Neural cell (in vitro differentiated cells): Measurements from ENCODE around the gene AIPL1. TPM values are rescaled to one million over a fixed set of nuclear protein-coding genes. Genes with fewer than 3 reads are reported as not detected.

Experiments used
- H2AFZ ChIP-seq: fragments of 200-600, 300-800 bp; sonication (generic), shearing (Covaris generic); 2 replicates; pipeline ENCODE4 v1.6.0; 2014; ENCODE audit warnings: low read depth, mild to moderate bottlenecking, antibody characterized with exemption, low read length, moderate library complexity
- H3F3A ChIP-seq: fragments of 200-600 bp; shearing (Covaris generic); 2 replicates; pipeline ENCODE4 v1.6.1; 2016; ENCODE audit warnings: mild to moderate bottlenecking, moderate library complexity, mixed read lengths, antibody characterized with exemption, low read length; ENCODE audit not compliant: insufficient read depth, poor library complexity, severe bottlenecking
- H3K27ac ChIP-seq: fragments of 200-600, 300-800 bp; sonication (generic), shearing (Covaris generic); 2 replicates; pipeline ENCODE4 v1.5.1; 2014; ENCODE audit warnings: mild to moderate bottlenecking, low read length, moderate library complexity
- H3K27me3 ChIP-seq: fragments of 300-800, 200-600 bp; sonication (generic), shearing (Covaris generic); 2 replicates; pipeline ENCODE4 v1.6.0; 2014; ENCODE audit warnings: mild to moderate bottlenecking, low read depth, low read length, moderate library complexity; ENCODE audit not compliant: insufficient read depth
- H3K36me3 ChIP-seq: fragments of 300-800, 200-600 bp; sonication (generic), shearing (Covaris generic); 2 replicates; pipeline ENCODE4 v1.5.1; 2014; ENCODE audit warnings: mild to moderate bottlenecking, antibody characterized with exemption, low read length, moderate library complexity; ENCODE audit not compliant: insufficient read depth
- H3K4me2 ChIP-seq: fragments of 300-800, 200-600 bp; sonication (generic), shearing (Covaris generic); 2 replicates; pipeline ENCODE4 v1.6.0; 2014; ENCODE audit warnings: mild to moderate bottlenecking, low read length
- H3K4me3 ChIP-seq: fragments of 300-800, 200-600 bp; sonication (generic), shearing (Covaris generic); 2 replicates; pipeline ENCODE4 v1.5.1; 2014; ENCODE audit warnings: mild to moderate bottlenecking, low read length, moderate library complexity
- H3K79me2 ChIP-seq: fragments of 200-600 bp; shearing (Covaris generic); replicated peaks from 2 replicates; pipeline ENCODE4 v1.6.0; 2014; ENCODE audit warnings: mild to moderate bottlenecking, low read length, moderate library complexity; ENCODE audit not compliant: insufficient read depth
- H3K9ac ChIP-seq: fragments of 300-800, 200-600 bp; sonication (generic), shearing (Covaris generic); 2 replicates; pipeline ENCODE4 v1.6.1; 2016; ENCODE audit warnings: mild to moderate bottlenecking, low read length, mixed read lengths
- H3K9me2 ChIP-seq: fragments of 200-600 bp; shearing (Covaris generic); 2 replicates; pipeline ENCODE4 v1.6.1; 2016; ENCODE audit warnings: mild to moderate bottlenecking, low read length, mixed read lengths; ENCODE audit not compliant: insufficient read depth
- H3K9me3 ChIP-seq: fragments of 200-600, 300-800 bp; sonication (generic), shearing (Covaris generic); 2 replicates; pipeline ENCODE4 v1.6.1; 2016; ENCODE audit warnings: mild to moderate bottlenecking, mixed run types, low read length, moderate library complexity, mixed read lengths
- H4K20me1 ChIP-seq: fragments of 200-600 bp; shearing (Covaris generic); 2 replicates; pipeline ENCODE4 v1.6.1; 2016; ENCODE audit warnings: mild to moderate bottlenecking, mixed run types; ENCODE audit not compliant: insufficient read depth
- CTCF ChIP-seq: fragments of 450-650 bp; IDR thresholded peaks from 2 replicates; pipeline ENCODE4 v1.5.1; 2014; ENCODE audit warnings: antibody characterized with exemption, mild to moderate bottlenecking, moderate library complexity; ENCODE audit not compliant: poor library complexity, severe bottlenecking
- EP300 ChIP-seq: fragments of 450-650 bp; conservative IDR thresholded peaks from 2 replicates; pipeline ENCODE4 v1.6.1; 2014; ENCODE audit warnings: antibody characterized with exemption, mild to moderate bottlenecking, moderate library complexity; ENCODE audit not compliant: poor library complexity, severe bottlenecking
- EZH2 ChIP-seq: fragments of 200-600, 300-800 bp; shearing (Covaris generic), sonication (generic); IDR thresholded peaks from 2 replicates; pipeline ENCODE4 v1.6.1; 2014; ENCODE audit warnings: antibody characterized with exemption, low read length, borderline replicate concordance, mild to moderate bottlenecking; ENCODE audit not compliant: insufficient read depth, poor library complexity, severe bottlenecking
- MXI1 ChIP-seq: fragments of 450-650 bp; conservative IDR thresholded peaks from 2 replicates; pipeline ENCODE4 v1.6.1; 2014; ENCODE audit warnings: antibody characterized with exemption, mild to moderate bottlenecking; ENCODE audit not compliant: poor library complexity, severe bottlenecking
- POLR2AphosphoS5 ChIP-seq: IDR thresholded peaks from 2 replicates; pipeline ENCODE4 v1.6.1; 2012
- RAD21 ChIP-seq: fragments of 450-650 bp; conservative IDR thresholded peaks from 2 replicates; pipeline ENCODE4 v1.6.1; 2014; ENCODE audit warnings: antibody characterized with exemption, mild to moderate bottlenecking, moderate library complexity
- REST ChIP-seq: IDR thresholded peaks from 2 replicates; pipeline ENCODE4 v1.6.1; 2012; ENCODE audit warnings: borderline replicate concordance
- SMC3 ChIP-seq: fragments of 450-650 bp; conservative IDR thresholded peaks from 2 replicates; pipeline ENCODE4 v1.6.1; 2014; ENCODE audit warnings: antibody characterized with exemption, mild to moderate bottlenecking, moderate library complexity; ENCODE audit not compliant: poor library complexity
- TAF1 ChIP-seq: IDR thresholded peaks from 2 replicates; pipeline ENCODE4 v1.6.1; 2012; ENCODE audit warnings: low read depth
- polyA plus RNA-seq: library from polyadenylated mRNA; depleted of rRNA; stranded (reverse); fragments of >200 nt; gene quantifications from 2 replicates; pipeline ENCODE4 v1.2.3, GENCODE V29; 2014

The AIPL1 gene
- polyA plus RNA-seq, 1 donor from 2014 or later: not detected

- TF ChIP-seq CTCF: no peak
- TF ChIP-seq POLR2AphosphoS5: no peak
- no peak for TF ChIP-seq REST
- no peak for TF ChIP-seq SMC3
- TF ChIP-seq EZH2: no peak
- TF ChIP-seq TAF1: no peak
- no peak for TF ChIP-seq EP300
- no peak for TF ChIP-seq RAD21
- TF ChIP-seq MXI1: no peak
- H4K20me1 ChIP-seq: no peaks in the 10 kb centered on the region
- no peaks in the 10 kb centered on the region for H3K9me3 ChIP-seq
- no peaks in the 10 kb centered on the region for H3K9me2 ChIP-seq
- H3K79me2 ChIP-seq: no peaks in the 10 kb centered on the region
- H3K4me2 ChIP-seq: no peak overlapping the region
- no peak overlapping the region for H3K27ac ChIP-seq
- no peaks in the 10 kb centered on the region for H3F3A ChIP-seq
- H3K36me3 ChIP-seq: no peaks in the 10 kb centered on the region
- no peak overlapping the region for H3K4me3 ChIP-seq
- no peaks in the 10 kb centered on the region for H3K27me3 ChIP-seq
- no peak overlapping the region for H3K9ac ChIP-seq
- no peak overlapping the region for H2AFZ ChIP-seq
Observed at GRCh38 chr17:6437956-6438355, 3.0 kb upstream of the AIPL1 start.

GRCh38 chr17:6437466-6437865 lies 2.5 kb upstream of the AIPL1 start:
- Histone ChIP-seq H3K9ac (no peak overlapping the region), H2AFZ (no peak overlapping the region), H3K27me3 (no peaks in the 10 kb centered on the region), H3K36me3 (no peaks in the 10 kb centered on the region), H3K4me3 (no peak overlapping the region), H3K27ac (no peak overlapping the region), H3K79me2 (no peaks in the 10 kb centered on the region), H3K4me2 (no peak overlapping the region), H3K9me2 (no peaks in the 10 kb centered on the region), H3K9me3 (no peaks in the 10 kb centered on the region), H4K20me1 (no peaks in the 10 kb centered on the region), H3F3A (no peaks in the 10 kb centered on the region)
- TF ChIP-seq SMC3: no peak
- TF ChIP-seq EP300: no peak
- no peak for TF ChIP-seq REST
- no peak for TF ChIP-seq RAD21
- no peak for TF ChIP-seq EZH2
- TF ChIP-seq MXI1: no peak
- no peak for TF ChIP-seq TAF1
- TF ChIP-seq CTCF: no peak
- TF ChIP-seq POLR2AphosphoS5: no peak
